Activated CD4-positive, alpha-beta T cell treated with anti-CD3 and anti-CD28 coated beads, Interleukin-2, amount 50 U/mL, for 4 hours (primary cell): Measurements from ENCODE around the gene GPR176.

ENCODE experiments used
- DNase-seq, 2 experiments: peaks; one replicate each; pipeline ENCODE4 v3.0.0-alpha.2; 2020

Gene GPR176

DNA sequence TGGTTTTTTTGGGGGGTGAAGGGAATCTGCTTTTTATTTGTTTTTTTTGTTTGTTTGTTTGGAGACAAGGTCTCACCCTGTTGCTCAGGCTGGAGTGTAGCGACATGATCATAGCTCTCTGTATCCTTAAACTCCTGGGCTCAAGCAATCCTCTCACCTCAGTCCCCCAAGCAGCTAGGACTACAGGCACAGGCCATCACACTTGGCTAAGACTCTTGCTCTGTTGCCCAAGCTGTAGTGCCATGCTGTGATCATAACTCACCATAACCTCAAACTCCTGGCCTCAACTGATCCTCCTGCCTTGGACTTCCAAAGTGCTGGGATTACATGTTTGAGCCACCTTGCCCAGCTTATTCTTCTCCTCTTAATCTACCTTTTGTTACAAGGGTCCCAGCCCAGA, 31.8 kb downstream of the GPR176 start:
- DNase-seq = no peak

DNA sequence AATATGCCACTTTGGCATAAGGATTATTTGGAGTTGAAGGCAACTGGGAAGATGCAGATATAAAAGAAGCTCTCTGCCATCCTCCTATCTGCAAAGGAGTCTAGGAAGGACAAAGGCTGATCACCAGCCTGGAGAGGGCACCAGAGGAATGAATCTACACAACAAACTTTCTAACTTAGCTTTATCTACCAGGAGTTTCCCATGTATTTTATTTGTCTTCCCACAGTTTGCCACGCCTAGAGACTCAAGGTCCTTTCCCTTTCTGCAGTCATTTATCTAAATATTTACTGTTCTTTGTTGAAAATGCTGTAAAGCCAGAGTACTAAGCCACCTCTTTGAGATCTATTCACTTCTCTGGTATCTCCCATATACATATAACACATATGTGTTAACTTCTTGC, 32.2 kb downstream of the GPR176 start:
- DNase-seq = no peak

DNA sequence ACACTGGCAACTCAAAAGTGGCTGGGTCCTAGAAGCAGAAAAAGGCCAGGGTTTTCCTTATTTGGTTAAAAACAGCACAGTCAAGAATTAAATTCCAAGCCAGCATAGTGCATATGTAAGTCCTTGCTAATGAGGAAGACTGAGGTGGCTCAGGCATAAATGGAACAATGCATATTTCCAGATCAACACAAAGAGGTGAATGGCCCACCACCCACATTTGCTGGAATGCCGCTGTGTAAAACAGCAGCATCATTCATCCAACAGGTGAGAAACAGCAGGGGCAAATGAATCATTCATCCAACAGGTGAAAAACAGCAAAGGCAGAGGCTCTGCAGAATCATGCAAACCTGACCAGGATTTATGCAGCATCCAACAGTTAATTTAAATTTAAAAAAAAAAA, 32.9 kb downstream of the GPR176 start:
- no peak for DNase-seq

DNA sequence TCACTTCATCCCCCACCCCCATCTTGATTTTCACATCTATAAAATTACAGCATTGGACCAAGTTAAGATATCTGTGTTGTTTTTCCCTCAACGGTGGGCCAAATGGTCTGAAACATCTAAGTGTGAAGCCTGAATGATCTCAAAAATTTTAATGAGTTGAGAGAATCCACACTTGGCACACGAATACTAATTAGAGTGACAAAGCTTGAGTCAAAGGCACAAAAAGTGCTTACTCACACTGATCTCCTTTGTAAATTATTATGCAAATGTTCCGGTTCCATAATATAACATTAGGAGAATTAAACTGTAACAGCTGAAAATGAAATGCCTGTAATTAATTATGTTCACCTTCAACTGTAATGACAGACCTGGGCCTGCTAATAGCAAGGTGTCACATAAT, 33.6 kb downstream of the GPR176 start:
- no peak for DNase-seq

DNA sequence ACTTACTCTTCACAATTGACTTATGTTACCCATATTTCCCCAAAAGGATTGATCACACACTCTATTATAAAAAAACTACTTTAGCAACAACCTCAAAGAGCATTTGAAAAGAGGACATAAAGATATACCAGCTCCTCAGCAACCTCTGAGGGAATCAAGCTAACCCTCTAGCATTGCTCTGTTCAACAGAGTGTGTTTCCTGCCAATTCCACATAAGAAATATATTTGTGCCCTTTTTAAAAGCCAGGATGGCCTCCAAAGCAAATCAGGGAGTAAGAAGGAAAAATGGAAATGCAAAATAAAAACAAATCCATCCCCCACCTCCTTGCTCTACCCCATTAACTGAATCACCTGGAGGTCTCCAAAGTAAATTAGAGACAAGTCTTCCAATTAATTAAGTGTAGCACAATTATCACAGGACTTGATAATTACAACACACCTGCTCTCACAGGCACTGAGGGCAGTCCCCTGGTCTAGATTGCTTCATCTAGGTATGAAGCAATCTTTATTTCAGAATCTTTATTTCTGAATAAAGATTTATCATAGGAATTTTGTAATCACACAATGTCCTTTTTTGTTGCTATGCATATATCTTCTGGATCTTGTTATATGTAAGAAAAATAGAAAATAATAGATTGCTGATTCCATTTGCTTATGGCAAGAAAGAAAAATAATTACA, 34.8 kb downstream of the GPR176 start:
- DNase-seq = no peak

DNA sequence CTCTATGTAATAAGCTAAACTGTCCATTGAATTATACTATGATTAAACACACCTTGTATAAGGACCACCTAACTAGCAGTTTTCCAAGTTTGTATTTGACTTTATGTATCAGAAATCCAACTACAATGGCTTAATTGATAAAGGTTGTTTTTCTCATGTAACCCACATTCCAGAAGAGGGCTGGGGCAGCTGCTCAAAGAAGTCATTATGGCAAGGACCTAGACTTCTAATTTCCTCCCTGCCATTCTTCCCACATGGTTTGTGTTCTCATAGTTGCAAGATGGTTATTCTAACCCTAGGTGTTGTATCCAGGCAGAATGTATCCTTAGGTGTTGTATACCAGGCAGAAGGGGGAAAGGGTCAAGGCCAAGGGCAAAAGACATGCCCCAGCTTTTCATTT, 35.7 kb downstream of the GPR176 start:
- DNase-seq = no peak

DNA sequence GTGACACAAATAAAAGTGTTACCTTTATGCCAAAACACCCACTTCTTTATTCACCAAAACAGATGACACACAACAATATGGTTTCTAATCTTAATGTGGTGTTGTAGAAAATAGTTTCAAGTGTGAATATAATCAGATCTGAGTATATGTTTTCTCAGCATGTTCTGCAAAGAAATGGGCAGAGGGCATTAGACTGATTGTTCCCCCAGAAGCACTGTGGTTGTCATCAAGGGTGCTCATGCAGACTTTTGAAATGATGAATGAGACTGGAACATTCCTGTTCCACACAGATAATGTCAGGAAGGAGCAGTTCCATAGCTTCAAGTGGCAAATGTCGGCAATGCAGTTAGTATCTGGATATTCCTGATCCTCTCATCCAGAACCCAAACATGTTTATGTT, 37.5 kb downstream of the GPR176 start:
- DNase-seq = no peak

DNA sequence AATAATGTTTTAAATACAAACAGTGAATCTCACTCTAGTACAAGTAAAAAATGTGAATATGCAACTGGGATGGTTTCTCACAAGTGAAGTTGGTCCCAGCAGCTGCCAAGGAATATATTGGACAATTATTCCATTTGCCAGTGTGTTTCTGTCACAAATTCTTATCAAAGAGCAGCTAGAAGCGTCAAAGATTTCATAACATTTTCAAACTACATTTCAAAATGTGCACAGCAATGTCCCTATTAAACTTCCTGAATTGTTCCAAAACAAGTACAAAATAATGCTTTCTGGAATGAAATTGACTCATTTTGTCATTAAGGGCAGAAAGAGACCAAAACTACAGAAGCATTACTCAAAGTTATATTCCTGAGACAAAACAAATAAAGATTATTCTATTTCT, 38.3 kb downstream of the GPR176 start:
- DNase-seq = no peak

DNA sequence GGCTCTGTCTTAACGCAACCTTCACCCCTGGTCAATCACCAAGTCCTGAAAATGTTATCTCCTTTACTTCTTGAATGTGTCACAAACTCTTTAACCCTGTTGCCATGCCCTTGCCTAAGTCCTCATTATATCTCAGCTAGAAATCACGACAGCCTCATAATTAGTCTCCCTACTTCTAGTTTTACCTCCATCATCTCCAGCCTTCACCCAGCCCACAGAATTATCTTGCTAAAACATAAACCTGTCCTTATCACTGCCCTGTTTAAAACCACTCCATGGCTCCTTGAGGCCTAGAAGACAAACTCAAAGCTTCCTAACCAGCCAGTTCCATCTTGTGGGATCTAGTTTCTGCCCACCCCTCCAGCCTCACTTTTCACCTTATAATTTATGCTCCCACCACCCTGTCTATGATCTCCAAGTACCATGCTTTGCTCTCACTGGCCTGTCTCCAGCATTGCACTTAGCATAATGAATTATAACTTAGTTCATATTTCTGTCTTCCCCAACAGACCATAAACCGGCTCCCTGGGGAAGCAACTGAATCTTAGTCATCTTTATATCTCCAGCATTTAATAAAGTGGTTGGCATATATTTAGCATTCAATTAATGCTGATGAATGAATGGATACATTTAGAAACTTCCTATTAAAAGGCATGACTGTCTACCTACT, 39.2 kb downstream of the GPR176 start:
- DNase-seq = no peak

DNA sequence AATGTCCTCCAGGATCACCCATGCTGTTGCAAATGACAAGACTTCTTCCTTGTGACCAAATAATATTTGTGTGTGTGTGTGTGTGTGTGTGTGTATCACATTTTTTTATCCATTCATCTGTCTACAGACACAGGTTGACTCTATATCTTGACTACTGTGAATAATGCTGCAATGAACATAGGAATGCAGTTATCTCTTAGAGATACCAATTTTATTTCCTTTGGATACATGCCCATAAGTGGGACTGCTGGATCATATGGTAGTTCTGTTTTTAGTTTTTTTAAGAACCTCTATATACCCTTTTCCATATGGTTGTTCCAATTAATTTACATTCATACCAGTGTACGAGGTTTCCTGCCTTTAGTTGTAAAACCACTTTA, 41.7 kb downstream of the GPR176 start:
- no peak for DNase-seq

DNA sequence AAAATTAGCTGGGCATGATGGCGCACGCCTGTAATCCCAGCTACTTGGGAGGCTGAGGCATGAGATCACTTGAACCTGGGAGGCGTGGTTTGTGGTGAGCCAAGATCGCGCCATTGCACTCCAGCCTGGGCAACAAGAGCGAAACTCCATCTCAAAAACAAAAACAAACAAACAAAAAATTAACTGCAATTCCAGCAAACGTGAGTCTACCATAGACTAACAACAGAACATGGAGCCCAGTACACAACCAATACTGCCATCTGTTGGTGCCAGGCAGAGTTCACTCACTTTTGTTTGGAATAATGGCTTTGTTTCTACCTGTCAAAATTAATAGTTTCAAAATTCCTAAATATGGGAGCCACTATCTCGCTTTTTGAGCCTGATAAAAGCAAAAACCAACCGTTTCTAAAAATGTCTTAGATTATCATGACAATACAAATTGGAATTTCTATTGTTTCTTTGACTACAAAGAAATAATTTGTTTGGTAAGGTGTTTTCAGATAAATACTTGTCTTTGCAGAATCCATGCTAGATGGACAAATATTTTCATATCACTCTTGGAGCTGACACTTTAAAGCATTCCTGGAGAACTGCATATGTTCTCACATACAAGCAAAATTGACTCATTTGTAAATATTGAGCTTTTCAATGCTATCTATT, 45.0 kb downstream of the GPR176 start:
- no peak for DNase-seq

DNA sequence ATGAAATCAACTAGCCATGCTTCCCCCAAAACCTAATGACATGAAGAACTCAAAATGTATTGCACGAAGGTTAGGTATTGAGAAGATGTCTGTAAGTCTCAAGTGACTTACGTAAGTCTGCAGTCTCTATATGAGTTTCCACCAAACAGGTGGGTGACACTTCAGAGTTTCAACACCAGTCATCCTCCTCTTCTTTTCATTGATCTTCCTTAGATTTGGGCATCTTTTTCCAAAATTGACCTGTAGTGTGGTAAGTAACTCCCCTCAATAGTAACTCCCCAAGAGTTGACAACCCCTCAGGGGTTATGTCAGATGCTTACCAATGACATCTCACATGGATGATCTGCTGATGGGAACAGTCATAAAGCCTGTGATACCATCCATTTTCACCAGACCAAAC, 46.1 kb downstream of the GPR176 start:
- DNase-seq = no peak

DNA sequence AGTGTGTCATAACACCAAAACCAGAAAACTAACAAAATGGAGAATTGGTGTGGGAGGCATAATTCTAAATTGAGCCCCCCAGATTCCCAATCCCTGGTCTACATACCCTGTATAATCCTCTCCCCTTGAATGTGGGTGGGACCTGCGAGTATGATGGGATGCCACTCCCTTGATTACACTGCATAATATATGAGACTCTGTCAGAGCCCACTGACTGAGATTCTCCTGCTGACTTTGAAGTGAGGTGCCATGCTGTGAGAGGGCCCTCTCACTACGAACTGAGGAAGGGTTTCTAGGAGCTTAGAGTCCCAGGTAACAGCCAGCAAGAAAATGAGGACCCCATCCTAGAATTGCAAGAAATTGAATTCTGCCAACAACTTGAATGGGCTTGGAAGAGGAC, 49.5 kb downstream of the GPR176 start:
- DNase-seq = no peak

DNA sequence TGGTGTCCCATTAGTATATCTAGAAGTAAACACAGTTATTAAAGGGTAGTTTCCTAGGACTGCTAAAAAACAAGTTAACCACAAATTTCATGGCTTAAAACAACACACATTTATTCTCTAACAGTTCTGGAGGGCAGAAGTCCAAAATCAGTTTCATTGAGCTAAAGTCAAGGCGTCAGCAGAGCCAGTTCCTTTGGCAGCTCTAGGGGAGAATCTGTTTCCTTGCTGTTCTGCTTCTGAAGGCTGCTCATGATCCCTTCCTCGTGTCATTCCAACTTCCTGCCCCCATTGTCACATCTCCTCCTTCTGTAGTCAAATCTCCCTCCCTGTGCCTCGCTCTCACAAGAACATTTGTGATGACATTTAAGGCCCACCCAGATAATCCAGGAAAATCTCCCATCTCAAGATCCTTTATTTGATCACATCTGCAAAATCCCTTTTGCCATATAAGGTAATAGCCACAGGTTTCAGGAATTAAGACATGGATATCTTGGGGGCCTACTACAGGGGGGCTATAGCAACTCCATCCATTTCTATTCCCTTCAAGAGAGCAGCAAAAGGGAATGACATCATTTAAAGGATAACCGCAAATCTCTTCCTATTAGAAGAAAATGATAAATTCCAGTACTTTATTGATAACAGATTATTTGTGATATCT, 50.1 kb downstream of the GPR176 start:
- no peak for DNase-seq

DNA sequence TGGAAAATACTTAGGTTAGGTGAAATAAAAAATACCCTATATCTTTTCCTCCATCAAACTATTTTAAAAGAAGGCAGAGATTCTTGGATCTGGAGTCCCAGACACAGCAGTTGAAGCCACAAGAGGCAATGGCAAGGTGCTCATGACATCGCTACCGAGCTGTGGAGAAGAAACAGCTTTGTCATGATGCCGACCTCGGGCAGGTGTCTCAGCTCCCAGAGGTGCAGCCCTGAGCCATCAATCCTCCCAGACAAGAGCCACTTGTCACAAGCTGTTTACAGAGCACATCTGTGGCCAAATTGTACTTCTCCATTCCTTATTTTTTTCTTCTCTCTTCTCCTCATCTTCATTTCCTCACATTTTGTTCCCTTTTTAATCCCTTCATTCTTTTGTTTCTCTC, 50.8 kb downstream of the GPR176 start:
- DNase-seq = no peak

DNA sequence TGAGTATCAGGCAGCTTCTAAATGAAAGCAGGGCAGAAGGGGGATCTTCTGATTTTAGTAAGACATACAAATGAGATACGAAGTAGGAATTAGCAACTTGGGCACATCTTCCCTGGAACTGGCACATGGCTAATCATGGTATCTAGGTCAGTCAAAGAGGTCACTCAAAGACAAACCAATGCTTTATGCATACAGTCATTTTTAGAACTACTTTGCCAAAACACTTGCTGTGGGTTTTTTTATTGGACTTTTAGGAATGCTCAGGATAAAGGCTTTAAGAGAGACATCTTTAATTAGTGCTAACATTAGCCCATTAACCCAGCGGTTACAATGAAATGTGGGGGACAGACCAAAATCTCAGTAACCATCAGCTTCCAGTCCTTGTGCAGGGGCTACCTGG, 51.7 kb downstream of the GPR176 start:
- no peak for DNase-seq

DNA sequence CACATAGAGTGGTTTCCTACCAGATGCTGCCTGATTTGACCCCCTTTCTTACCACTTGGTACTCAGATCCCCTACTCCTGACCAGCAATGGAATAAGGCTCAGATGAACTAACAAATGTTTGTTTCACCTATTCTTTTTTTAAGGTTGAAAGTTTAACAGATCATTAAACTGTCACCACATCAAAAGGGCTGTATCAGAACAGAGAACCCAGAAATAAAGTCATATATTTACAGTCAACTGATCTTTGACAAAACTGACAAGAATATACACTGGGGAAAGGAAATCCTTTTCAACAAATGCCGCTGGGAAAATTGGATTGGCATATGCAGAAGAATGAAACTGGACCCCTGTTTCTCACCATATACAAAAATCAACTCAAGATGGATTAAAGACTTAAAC, 56.0 kb downstream of the GPR176 start:
- no peak for DNase-seq

DNA sequence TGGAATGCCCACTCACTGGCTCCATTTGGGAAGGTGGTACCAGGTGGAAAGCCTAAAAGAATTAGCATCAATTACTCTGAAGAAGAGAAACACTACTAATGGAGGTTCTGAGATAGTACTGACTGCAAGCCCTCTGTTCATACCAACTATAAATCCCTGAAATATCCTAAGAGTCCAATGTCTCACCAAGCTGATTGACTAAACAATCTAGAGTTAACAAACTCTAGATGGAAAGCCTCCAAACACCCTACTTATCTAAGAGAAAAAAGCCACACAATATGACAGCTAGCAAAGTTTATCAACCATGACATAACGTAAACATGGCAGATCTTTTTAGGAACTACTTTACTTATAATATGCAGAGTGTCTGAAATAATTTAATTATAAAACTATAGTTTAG, 59.2 kb downstream of the GPR176 start:
- no peak for DNase-seq

DNA sequence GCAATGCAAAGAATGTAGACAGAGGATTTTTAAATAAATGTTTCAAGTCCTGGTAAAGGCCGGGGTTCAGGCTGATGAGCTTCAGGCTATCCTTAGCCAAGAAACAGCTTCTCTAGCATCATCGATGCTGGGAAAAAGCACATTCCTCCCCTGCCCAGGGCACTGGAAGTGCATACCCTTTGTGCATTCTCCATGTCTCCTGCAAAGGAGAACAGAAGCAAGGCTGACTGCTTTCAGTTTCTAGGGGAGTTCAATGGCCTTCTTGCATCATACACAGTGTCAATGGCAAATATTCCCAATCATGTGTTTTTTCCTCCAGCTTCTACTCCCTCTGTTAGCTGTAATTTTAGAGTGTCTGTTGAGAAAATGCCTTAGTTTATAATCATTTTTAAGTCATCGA, 59.9 kb downstream of the GPR176 start:
- no peak for DNase-seq

DNA sequence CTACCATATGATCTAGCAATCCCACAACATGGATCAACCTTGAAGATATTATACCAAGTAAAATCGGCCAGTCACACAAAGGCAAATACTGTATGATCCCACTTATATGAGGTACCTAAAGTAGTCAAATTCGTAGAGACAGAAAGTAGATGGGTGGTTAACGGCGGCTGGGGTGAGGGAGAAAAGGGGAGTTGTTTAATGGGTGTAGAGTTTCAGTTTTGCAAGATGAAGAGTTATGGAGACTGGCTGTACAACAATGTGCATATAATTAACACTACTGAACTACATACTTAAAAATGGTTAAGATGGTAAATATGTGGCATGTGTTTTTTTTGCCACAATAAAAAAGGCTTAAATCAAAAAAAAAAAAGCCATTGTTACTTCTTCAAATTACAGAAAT, 60.4 kb downstream of the GPR176 start:
- no peak for DNase-seq

DNA sequence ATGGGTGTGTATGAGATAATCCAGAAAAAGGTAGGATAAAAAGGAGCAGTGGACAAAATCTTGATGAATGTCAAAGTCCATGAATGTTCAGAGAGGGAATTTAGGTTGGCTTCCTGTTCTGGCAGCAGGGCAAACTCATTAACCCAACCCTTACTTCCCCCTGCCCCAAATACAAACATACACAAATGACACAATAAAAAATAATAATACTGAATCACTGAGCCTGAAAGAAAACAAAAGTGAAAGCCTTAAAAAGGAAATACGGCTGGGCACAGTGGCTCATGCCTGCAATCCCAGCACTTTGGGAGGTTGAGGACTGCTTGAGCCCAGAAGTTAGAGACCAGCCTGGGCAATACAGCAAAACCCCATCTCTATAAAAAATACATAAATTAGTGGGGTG, 62.9 kb downstream of the GPR176 start:
- no peak for DNase-seq

DNA sequence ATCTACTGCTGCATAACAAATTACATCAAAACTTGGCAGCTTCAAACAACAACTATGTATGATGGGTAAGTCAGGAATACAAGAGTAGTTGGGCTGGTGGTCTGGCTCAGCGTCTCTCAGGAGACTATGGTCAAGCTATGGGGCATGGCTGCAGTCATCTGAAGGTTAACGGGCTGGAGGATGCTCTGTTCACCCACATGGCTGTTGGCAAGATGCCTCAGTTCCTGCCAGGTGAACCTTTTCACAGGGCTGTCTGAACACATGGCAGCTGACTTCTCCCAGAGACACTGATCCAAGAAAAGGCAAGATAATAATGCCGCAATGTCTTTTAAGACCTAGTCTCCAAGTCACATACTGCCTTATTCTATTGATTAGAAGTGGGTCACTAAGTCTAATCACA, 63.7 kb downstream of the GPR176 start:
- no peak for DNase-seq

DNA sequence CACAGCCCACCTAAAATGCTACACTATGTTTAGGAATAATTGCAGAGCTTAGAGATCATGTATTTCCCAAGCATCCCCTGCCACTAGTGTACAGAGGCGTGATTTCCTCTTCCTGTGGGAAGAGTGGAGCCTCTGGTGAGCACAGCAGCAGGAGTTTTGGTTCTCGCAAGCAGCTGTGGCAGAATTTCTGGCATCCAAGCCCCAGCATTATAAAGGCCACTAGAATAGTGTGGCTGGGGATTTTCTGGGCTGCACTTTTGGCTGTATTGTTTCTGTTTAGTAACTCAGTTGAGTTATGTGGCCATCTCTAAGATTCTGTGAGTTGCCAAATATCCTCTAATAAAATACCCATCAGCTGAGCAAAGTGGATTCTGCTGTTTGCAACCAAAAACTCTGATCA, 64.7 kb downstream of the GPR176 start:
- DNase-seq = no peak

DNA sequence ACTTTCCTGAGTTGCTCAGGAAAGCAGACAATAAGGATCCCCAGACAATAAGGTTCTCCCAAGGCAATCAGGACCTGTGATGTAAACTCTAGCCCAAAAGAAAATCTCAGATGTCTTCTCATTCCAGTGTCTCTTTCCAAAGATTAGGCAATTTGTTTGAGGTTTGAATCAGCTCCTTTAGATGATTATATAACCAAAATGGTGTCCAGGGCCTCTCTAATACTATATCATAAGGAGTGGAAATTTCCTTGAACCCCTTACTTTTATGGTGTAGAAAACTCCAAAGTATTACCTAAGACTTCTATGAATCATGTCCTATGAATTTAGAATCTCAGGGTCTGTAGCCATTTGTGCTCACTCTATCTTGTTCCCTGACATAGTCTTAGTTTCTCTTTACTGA, 65.9 kb downstream of the GPR176 start:
- no peak for DNase-seq
